Liver (tissue), 9 donors: ENCODE results near the gene GPHN. TPM values are rescaled to one million over a fixed set of nuclear protein-coding genes. Genes with fewer than 3 reads are reported as not detected.

ENCODE experiments used
- DNase-seq: peaks from one replicate; pipeline ENCODE4 v3.0.0-alpha.2; 2017; ENCODE audit warnings: low spot score
- H3K27ac ChIP-seq, 2 donors: one replicate each; pipeline ENCODE4 v1.7.0; 2013; ENCODE audit warnings: inconsistent platforms in 2 of 2, low read length in 2 of 2, control low read depth in 1 of 2, low read depth in 1 of 2, mild to moderate bottlenecking in 1 of 2
- H3K27me3 ChIP-seq, 4 donors: one replicate each; pipeline versions ENCODE4 v1.6.1 to v1.7.0; 2013; ENCODE audit warnings: low read length in 3 of 4, inconsistent platforms in 1 of 4, mild to moderate bottlenecking in 1 of 4, moderate library complexity in 1 of 4; ENCODE audit not compliant: control insufficient read depth in 4 of 4, insufficient read depth in 4 of 4
- H3K36me3 ChIP-seq, 4 donors: one replicate each; pipeline versions ENCODE4 v1.6.1 to v1.7.0; 2013; ENCODE audit warnings: low read length in 3 of 4, mild to moderate bottlenecking in 3 of 4, low read depth in 1 of 4, moderate library complexity in 1 of 4; ENCODE audit not compliant: control insufficient read depth in 4 of 4, insufficient read depth in 3 of 4
- H3K4me1 ChIP-seq, 4 donors: one replicate each; pipeline versions ENCODE4 v1.6.1 to v1.7.0; 2013; ENCODE audit warnings: low read length in 3 of 4, mild to moderate bottlenecking in 3 of 4, moderate library complexity in 1 of 4; ENCODE audit not compliant: control insufficient read depth in 4 of 4, insufficient read depth in 4 of 4
- H3K4me3 ChIP-seq, 3 donors: one replicate each; pipeline versions ENCODE4 v1.6.1 to v1.7.0; 2013; ENCODE audit warnings: low read length in 3 of 3, control low read depth in 1 of 3, low read depth in 1 of 3, mild to moderate bottlenecking in 1 of 3
- H3K9ac ChIP-seq, 2 donors: one replicate each; pipeline ENCODE4 v1.7.0; 2013; ENCODE audit warnings: low read length in 2 of 2, mild to moderate bottlenecking in 2 of 2, moderate library complexity in 2 of 2, control low read depth in 1 of 2, low read depth in 1 of 2
- H3K9me3 ChIP-seq, 4 donors: one replicate each; pipeline versions ENCODE4 v1.6.1 to v1.7.0; 2013; ENCODE audit warnings: low read length in 3 of 4; ENCODE audit not compliant: control insufficient read depth in 4 of 4
- ATF3 ChIP-seq: IDR thresholded peaks from 2 replicates; pipeline ENCODE4 v1.6.1; 2016; ENCODE audit warnings: antibody characterized with exemption
- CTCF ChIP-seq: fragments of 150-350 bp; IDR thresholded peaks from 2 replicates; pipeline ENCODE4 v1.5.1; 2017; ENCODE audit warnings: improper control_type of control experiment, low read depth, low read length; ENCODE audit not compliant: missing input control
- EGR1 ChIP-seq, 2 donors: IDR thresholded peaks; 2 replicates each; pipeline ENCODE4 v1.6.1; 2016 to 2018; ENCODE audit warnings: antibody characterized with exemption in 2 of 2, low read depth in 2 of 2
- FOXA1 ChIP-seq: IDR thresholded peaks from 2 replicates; pipeline ENCODE4 v1.6.1; 2016; ENCODE audit warnings: antibody characterized with exemption
- FOXA2 ChIP-seq: IDR thresholded peaks from 2 replicates; pipeline ENCODE4 v1.6.1; 2016; ENCODE audit warnings: antibody characterized with exemption
- GABPA ChIP-seq, 2 donors: IDR thresholded peaks in 1 of 2; conservative IDR thresholded peaks in 1 of 2; 2 replicates each; pipeline ENCODE4 v1.6.1; 2016; ENCODE audit warnings: antibody characterized with exemption in 2 of 2, mild to moderate bottlenecking in 1 of 2, moderate library complexity in 1 of 2
- HNF4A ChIP-seq, 2 donors: conservative IDR thresholded peaks; 2 replicates each; pipeline ENCODE4 v1.6.1; 2016; ENCODE audit warnings: antibody characterized with exemption in 2 of 2, mild to moderate bottlenecking in 2 of 2
- HNF4G ChIP-seq: IDR thresholded peaks from 2 replicates; pipeline ENCODE4 v1.6.1; 2016; ENCODE audit warnings: antibody characterized with exemption
- JUND ChIP-seq, 2 donors: IDR thresholded peaks; 2 replicates each; pipeline ENCODE4 v1.6.1; 2016; ENCODE audit warnings: antibody characterized with exemption in 2 of 2
- MAX ChIP-seq: IDR thresholded peaks from 2 replicates; pipeline ENCODE4 v1.6.1; 2016; ENCODE audit warnings: antibody characterized with exemption
- NR2F2 ChIP-seq: IDR thresholded peaks from 2 replicates; pipeline ENCODE4 v1.6.1; 2016; ENCODE audit warnings: antibody characterized with exemption
- RAD21 ChIP-seq, 2 donors: IDR thresholded peaks; 2 replicates each; pipeline ENCODE4 v1.6.1; 2016; ENCODE audit warnings: antibody characterized with exemption in 2 of 2, mild to moderate bottlenecking in 2 of 2
- REST ChIP-seq: IDR thresholded peaks from 2 replicates; pipeline ENCODE4 v1.6.1; 2016; ENCODE audit warnings: antibody characterized with exemption, mild to moderate bottlenecking
- RXRA ChIP-seq, 2 donors: IDR thresholded peaks; 2 replicates each; pipeline ENCODE4 v1.6.1; 2017 to 2018; ENCODE audit warnings: antibody characterized with exemption in 2 of 2, mild to moderate bottlenecking in 1 of 2
- SP1 ChIP-seq: IDR thresholded peaks from 2 replicates; pipeline ENCODE4 v1.6.1; 2018; ENCODE audit warnings: antibody characterized with exemption, mild to moderate bottlenecking
- TAF1 ChIP-seq: conservative IDR thresholded peaks from 2 replicates; pipeline ENCODE4 v1.6.1; 2016; ENCODE audit warnings: antibody characterized with exemption, mild to moderate bottlenecking
- YY1 ChIP-seq: IDR thresholded peaks from 2 replicates; pipeline ENCODE4 v1.6.1; 2016; ENCODE audit warnings: antibody characterized with exemption, mild to moderate bottlenecking
- ZBTB33 ChIP-seq: IDR thresholded peaks from 2 replicates; pipeline ENCODE4 v1.6.1; 2016; ENCODE audit warnings: antibody characterized with exemption
- WGBS: extraction: QIAGEN DNeasy Blood & Tissue Kit; methylation state at CpG from one replicate; pipeline ENCODE4 v1.1.7; 2013; 5-methylcytosine and 5-hydroxymethylcytosine counted together
- polyA plus RNA-seq, 2 donors: library from polyadenylated mRNA; stranded (reverse) in 1 of 2; unstranded in 1 of 2; fragments of 200-250 nt in 1 of 2; fragments of >200 nt in 1 of 2; fragmentation: Nextera tagmentation in 1 of 2; extraction: Ambion mirVana in 1 of 2; gene quantifications; one replicate each; pipeline versions ENCODE4 v1.2.1 to v1.2.3, GENCODE V29; 2013 to 2015
- total RNA-seq, 2 donors: library from RNA; depleted of rRNA; stranded (reverse); fragments of >200 nt; gene quantifications; one replicate each; pipeline ENCODE4 v1.2.3, GENCODE V29; 2014
- donor health status: healthy.
- donor health status: healthy.
- donor health status: healthy.
- donor health status: healthy.
- donor health status: healthy.

GPHN gene
- total and polyA plus RNA-seq, 4 donors: 18.4 to 76.4 (median 47.4) TPM

- Histone ChIP-seq H3K4me3 (no peak overlapping the region), H3K4me1 (no peaks in the 10 kb centered on the region), H3K9ac (no peak overlapping the region), H3K27me3 (no peaks in the 10 kb centered on the region), H3K27ac (no peak overlapping the region), H3K36me3 (peaks cover 3 to 11% (median 7%) of the 10 kb centered on the region in 4 donors), H3K9me3 (no peaks in the 10 kb centered on the region)
- no peak for DNase-seq
- no peak for TF ChIP-seq RXRA (IDR thresholded peaks at IDR 0.05)
- TF ChIP-seq NR2F2: no peak
- no peak for TF ChIP-seq JUND (IDR thresholded peaks at IDR 0.05)
- no peak for TF ChIP-seq CTCF
- TF ChIP-seq MAX: no peak
- TF ChIP-seq YY1: no peak
- TF ChIP-seq FOXA2: no peak
- TF ChIP-seq FOXA1: no peak
- no peak for TF ChIP-seq TAF1
- TF ChIP-seq ZBTB33: no peak
- no peak for TF ChIP-seq GABPA (IDR thresholded peaks at IDR 0.05 in 1 of 2, conservative IDR thresholded peaks at IDR 0.05 in 1 of 2)
- no peak for TF ChIP-seq EGR1 (IDR thresholded peaks at IDR 0.05; ENCODE audit: low read depth in 2 of 2)
Measured at GRCh38 chr14:66965831-66966230, 457.9 kb downstream of the GPHN start.

- H3K27me3 ChIP-seq: no peaks in the 10 kb centered on the region
- H3K27ac ChIP-seq: no peak overlapping the region
- H3K4me1 ChIP-seq: no peaks in the 10 kb centered on the region
- no peak overlapping the region for H3K4me3 ChIP-seq
- DNase-seq: no peak
- H3K36me3 ChIP-seq: peaks cover 0 to 3% (median 3%) of the 10 kb centered on the region in 4 donors
- no peak overlapping the region for H3K9ac ChIP-seq
- WGBS: 96% methylated on average over 1 of the region's 1 CpG
- no peak for TF ChIP-seq JUND (IDR thresholded peaks at IDR 0.05)
- no peak for TF ChIP-seq HNF4A (conservative IDR thresholded peaks at IDR 0.05)
- no peak for TF ChIP-seq RAD21 (IDR thresholded peaks at IDR 0.05)
- no peak for TF ChIP-seq GABPA (IDR thresholded peaks at IDR 0.05 in 1 of 2, conservative IDR thresholded peaks at IDR 0.05 in 1 of 2)
- TF ChIP-seq ZBTB33: no peak
- TF ChIP-seq MAX: no peak
- no peak for TF ChIP-seq ATF3
- no peak for TF ChIP-seq HNF4G
- TF ChIP-seq TAF1: no peak
- TF ChIP-seq FOXA2: no peak
- TF ChIP-seq FOXA1: no peak
- no peak for TF ChIP-seq REST
- TF ChIP-seq SP1: no peak
- H3K9me3 ChIP-seq: no peaks in the 10 kb centered on the region
Measured at GRCh38 chr14:66972469-66972868, 464.5 kb downstream of the GPHN start.
